ENCODE data around the gene NKX2-4. TPM values are rescaled to one million over a fixed set of nuclear protein-coding genes. Genes with fewer than 3 reads are reported as not detected.

The NKX2-4 gene
- total RNA-seq = not detected

DNA sequence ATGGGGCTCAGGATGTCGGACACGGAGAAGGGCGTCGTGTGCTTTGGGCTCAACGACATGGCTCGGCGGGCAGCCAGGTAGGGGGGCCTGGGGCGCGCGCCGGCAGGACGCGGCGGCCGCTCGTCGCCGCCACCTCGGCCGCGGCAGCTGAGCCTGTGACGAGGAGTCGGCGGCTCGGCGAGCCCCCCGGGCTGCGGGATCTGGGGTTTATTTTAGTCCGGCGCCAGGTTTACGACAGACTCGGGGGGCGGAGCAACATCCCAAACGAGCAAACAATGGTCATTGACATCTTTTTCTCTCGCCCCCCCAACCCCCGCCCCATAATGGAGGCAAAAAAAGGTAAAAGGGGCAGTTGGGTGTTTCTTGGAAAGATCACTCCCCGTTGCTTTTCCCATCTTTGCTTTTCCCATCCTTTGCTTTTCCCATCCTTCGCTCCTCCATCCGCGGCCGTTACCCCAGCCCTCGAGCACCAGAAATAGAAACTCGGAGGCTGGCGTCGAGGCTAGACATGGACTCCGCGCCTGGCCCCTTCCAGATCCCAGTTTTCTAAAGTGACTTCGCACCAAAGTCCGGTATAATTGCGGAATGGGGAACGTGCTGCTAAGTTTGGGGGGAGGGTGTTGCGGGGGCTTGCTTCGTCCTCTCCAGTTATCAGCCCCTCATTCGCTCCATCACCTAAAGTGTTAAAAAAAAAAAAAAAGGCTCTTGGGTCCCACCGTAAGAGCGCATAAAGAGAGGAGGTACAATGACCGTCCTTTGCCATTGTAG, at the start of gene NKX2-4:
NKX2-4 (minus strand) TSS at position 186 of the 768 bp plus-strand sequence; CDS start at position 59, 127 bp downstream.
- DNase-seq (ENCODE audit: extremely low spot score in 2 of 2) = no peak
- no peaks in the 10 kb centered on the region for H3K36me3 ChIP-seq
- H3K4me3 ChIP-seq = peak within 1 kb of the TSS in 1 of 2 donors; percentile 38
- H3K27me3 ChIP-seq = peaks cover 28% of the 10 kb centered on the region
- intact Hi-C loops (cut with DNase I) = no loop called here
- no peaks in the 10 kb centered on the region for H3K4me1 ChIP-seq
- H3K27ac ChIP-seq = no peak within 1 kb of the TSS
- TF ChIP-seq POLR2A (IDR thresholded peaks at IDR 0.05) = no peak
- TF ChIP-seq POLR2AphosphoS5 (IDR thresholded peaks at IDR 0.05; ENCODE audit: insufficient read depth in 1 of 2, low read depth in 1 of 2) = no peak
- TF ChIP-seq, protein P1, sequence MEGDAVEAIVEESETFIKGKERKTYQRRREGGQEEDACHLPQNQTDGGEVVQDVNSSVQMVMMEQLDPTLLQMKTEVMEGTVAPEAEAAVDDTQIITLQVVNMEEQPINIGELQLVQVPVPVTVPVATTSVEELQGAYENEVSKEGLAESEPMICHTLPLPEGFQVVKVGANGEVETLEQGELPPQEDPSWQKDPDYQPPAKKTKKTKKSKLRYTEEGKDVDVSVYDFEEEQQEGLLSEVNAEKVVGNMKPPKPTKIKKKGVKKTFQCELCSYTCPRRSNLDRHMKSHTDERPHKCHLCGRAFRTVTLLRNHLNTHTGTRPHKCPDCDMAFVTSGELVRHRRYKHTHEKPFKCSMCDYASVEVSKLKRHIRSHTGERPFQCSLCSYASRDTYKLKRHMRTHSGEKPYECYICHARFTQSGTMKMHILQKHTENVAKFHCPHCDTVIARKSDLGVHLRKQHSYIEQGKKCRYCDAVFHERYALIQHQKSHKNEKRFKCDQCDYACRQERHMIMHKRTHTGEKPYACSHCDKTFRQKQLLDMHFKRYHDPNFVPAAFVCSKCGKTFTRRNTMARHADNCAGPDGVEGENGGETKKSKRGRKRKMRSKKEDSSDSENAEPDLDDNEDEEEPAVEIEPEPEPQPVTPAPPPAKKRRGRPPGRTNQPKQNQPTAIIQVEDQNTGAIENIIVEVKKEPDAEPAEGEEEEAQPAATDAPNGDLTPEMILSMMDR (IDR thresholded peaks at IDR 0.05) = no peak
- H3K9me3 ChIP-seq = no peaks in the 10 kb centered on the region

DNA sequence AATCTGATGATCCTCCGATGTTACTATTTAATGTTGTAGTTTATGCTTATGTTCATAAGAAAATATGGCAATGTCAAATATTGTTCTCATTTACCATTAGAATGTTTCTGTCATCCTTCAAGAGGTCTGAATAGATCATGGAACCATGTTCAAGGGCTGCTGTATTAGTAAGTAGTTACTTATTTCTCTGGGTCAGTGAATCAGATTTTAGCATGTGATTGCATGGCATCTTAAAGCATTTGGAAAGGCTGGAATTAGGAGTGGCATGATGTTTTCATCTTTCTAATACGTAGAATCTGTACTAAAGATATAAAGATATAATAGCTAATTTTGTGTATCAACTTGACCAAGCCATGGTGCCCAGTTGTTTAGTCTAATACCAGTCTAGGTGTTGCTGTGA, 40.5 kb upstream of the NKX2-4 start:
- H3K4me3 ChIP-seq = no peak overlapping the region
- no peak for DNase-seq (ENCODE audit: extremely low spot score in 2 of 2)
- H3K27me3 ChIP-seq = no peaks in the 10 kb centered on the region
- no peaks in the 10 kb centered on the region for H3K36me3 ChIP-seq
- TF ChIP-seq POLR2A (IDR thresholded peaks at IDR 0.05) = no peak
- no peaks in the 10 kb centered on the region for H3K4me1 ChIP-seq
- intact Hi-C loops (cut with DNase I) = no loop called here
- no peak overlapping the region for H3K27ac ChIP-seq
- no peaks in the 10 kb centered on the region for H3K9me3 ChIP-seq

DNA sequence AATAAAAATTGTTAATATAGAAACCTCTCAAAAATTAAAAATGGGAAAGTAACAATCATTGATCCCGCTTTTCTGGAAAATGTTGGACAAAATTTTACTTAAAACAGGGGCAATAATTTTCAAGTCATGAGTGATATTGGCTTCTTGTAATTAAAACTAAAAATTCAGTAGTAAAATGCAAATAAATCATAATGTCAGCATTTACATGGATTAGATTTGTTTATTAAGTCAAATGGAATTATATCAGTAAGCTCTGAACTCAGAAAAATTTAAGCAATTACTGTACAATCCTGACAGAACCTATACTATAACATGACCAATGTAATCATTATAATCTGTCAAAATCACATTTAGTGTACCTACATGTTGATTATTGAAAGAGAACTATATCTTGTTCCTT, 39.9 kb upstream of the NKX2-4 start:
- Histone ChIP-seq H3K4me3 (no peak overlapping the region), H3K27me3 (no peaks in the 10 kb centered on the region)
- intact Hi-C loops (cut with DNase I) = no loop called here

DNA sequence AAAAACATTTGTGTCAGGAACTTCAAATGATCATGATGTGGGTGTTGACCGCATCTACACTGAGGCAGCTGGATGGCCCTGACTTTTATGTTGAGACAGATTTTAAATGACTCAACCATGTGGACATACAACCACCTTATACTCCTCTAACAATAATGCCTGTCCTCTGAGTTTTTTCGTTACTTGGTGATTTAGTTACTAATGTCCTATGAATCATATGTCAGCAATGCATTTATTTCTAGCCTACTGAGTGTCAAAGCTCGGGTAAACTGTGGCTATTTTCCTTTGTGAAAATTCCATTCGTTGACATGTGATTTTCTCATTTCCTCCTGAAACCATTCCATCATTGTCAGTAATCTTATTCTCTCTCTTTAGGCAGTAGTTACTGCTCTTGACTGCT, 38.9 kb upstream of the NKX2-4 start:
- Histone ChIP-seq H3K9me3 (no peaks in the 10 kb centered on the region), H3K4me3 (no peak overlapping the region), H3K27ac (no peak overlapping the region), H3K36me3 (no peaks in the 10 kb centered on the region), H3K27me3 (no peaks in the 10 kb centered on the region), H3K4me1 (no peaks in the 10 kb centered on the region)
- intact Hi-C loops (cut with DNase I) = no loop called here
- TF ChIP-seq, protein P1 (IDR thresholded peaks at IDR 0.05) = no peak
- no peak for TF ChIP-seq POLR2AphosphoS5 (IDR thresholded peaks at IDR 0.05; ENCODE audit: insufficient read depth in 1 of 2, low read depth in 1 of 2)
- TF ChIP-seq POLR2A (IDR thresholded peaks at IDR 0.05) = no peak
- no peak for DNase-seq (ENCODE audit: extremely low spot score in 2 of 2)

More for the DNA sequence above, 39.9 kb upstream of the NKX2-4 start:
- DNase-seq (ENCODE audit: extremely low spot score in 2 of 2) = no peak
- H3K27ac ChIP-seq = no peak overlapping the region
- H3K9me3 ChIP-seq = no peaks in the 10 kb centered on the region
- TF ChIP-seq, protein P1 (IDR thresholded peaks at IDR 0.05) = no peak
- TF ChIP-seq POLR2AphosphoS5 (IDR thresholded peaks at IDR 0.05; ENCODE audit: insufficient read depth in 1 of 2, low read depth in 1 of 2) (no peak), POLR2A (IDR thresholded peaks at IDR 0.05) (no peak)
- no peaks in the 10 kb centered on the region for H3K4me1 ChIP-seq
- H3K36me3 ChIP-seq = no peaks in the 10 kb centered on the region

DNA sequence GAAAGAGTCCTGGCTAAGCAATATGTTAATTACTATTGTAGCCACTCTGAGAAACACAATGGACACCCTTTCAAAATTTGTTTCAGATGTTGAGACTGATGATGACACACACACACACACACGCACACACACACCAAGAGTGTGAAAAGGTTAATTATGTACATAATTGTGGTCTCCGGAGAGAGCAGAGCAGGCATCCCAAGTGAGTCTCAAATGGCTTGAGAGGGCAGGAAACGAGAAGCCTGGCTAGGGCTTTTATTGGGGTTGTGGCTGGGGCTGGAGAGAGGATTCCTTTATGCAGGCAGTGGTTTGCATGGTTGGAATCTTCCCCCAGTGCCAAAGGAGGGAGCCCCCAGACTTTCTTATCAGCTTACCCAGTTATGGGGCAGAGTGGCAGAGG, 38.2 kb upstream of the NKX2-4 start:
- no peak for DNase-seq (ENCODE audit: extremely low spot score in 2 of 2)
- no peak overlapping the region for H3K27ac ChIP-seq
- no peaks in the 10 kb centered on the region for H3K4me1 ChIP-seq
- TF ChIP-seq, protein P1 (IDR thresholded peaks at IDR 0.05) = no peak
- no peak for TF ChIP-seq POLR2AphosphoS5 (IDR thresholded peaks at IDR 0.05; ENCODE audit: insufficient read depth in 1 of 2, low read depth in 1 of 2)
- no peak for TF ChIP-seq POLR2A (IDR thresholded peaks at IDR 0.05)
- no peaks in the 10 kb centered on the region for H3K9me3 ChIP-seq
- intact Hi-C loops (cut with DNase I) = no loop called here
- H3K4me3 ChIP-seq = no peak overlapping the region
- no peaks in the 10 kb centered on the region for H3K36me3 ChIP-seq
- no peaks in the 10 kb centered on the region for H3K27me3 ChIP-seq

All from vagina (tissue), 2 donors.